ES-I3 (cell line): ENCODE data around the gene UST.

ENCODE experiments used
- H3K36me3 ChIP-seq: 2 replicates; pipeline ENCODE4 v1.6.1; 2013; ENCODE audit warnings: mild to moderate bottlenecking, low read length, control low read depth, moderate library complexity; ENCODE audit not compliant: insufficient read depth
- H3K4me1 ChIP-seq: 2 replicates; pipeline ENCODE4 v1.6.1; 2013; ENCODE audit warnings: mild to moderate bottlenecking, control low read depth, low read length; ENCODE audit not compliant: insufficient read depth
- H3K9ac ChIP-seq: 2 replicates; pipeline ENCODE4 v1.6.1; 2013; ENCODE audit warnings: low read depth, mild to moderate bottlenecking, low read length, moderate library complexity
- H3K9me3 ChIP-seq: 2 replicates; pipeline ENCODE4 v1.6.1; 2013; ENCODE audit warnings: mild to moderate bottlenecking, low read length, moderate library complexity; ENCODE audit not compliant: control insufficient read depth, insufficient read depth

Gene UST

GRCh38 chr6:149064001-149064659, 317.3 kb downstream of the UST start:
- no peaks in the 10 kb centered on the region for H3K9me3 ChIP-seq
- H3K36me3 ChIP-seq = no peaks in the 10 kb centered on the region
- H3K4me1 ChIP-seq = peaks cover 5% of the 10 kb centered on the region
- H3K9ac ChIP-seq = no peak overlapping the region

GRCh38 chr6:149064660-149065015, 317.8 kb downstream of the UST start:
- Histone ChIP-seq H3K4me1 (no peaks in the 10 kb centered on the region), H3K9me3 (no peaks in the 10 kb centered on the region)

DNA sequence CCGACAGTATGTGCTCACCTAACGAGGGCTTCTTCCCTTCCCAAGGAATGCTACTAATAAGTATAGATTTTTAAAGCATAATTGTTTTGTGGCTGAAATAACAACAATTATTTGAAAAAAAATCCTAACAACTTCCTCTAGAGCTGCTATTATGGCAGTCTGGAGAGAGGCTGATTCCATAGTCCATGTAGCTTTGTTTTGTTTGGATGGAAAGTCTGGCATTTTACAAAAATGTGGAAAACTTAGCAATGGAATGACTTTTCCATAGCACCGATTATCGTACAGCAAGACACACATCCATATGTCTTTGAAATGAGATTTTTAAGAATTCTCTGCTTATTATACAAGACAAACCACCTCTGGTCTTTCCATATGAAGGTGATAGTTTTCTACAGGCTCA, 318.3 kb downstream of the UST start:
- Histone ChIP-seq H3K9ac (no peak overlapping the region), H3K9me3 (no peaks in the 10 kb centered on the region)

More at GRCh38 chr6:149064660-149065015, 317.8 kb downstream of the UST start:
- Histone ChIP-seq H3K9ac (no peak overlapping the region), H3K36me3 (no peaks in the 10 kb centered on the region)

GRCh38 chr6:149065658-149066556, 319.1 kb downstream of the UST start:
- H3K9me3 ChIP-seq = no peaks in the 10 kb centered on the region
- H3K9ac ChIP-seq = no peak overlapping the region
- no peaks in the 10 kb centered on the region for H3K36me3 ChIP-seq
- H3K4me1 ChIP-seq = no peaks in the 10 kb centered on the region

More for the DNA sequence above, 318.3 kb downstream of the UST start:
- Histone ChIP-seq H3K36me3 (no peaks in the 10 kb centered on the region), H3K4me1 (no peaks in the 10 kb centered on the region)

DNA sequence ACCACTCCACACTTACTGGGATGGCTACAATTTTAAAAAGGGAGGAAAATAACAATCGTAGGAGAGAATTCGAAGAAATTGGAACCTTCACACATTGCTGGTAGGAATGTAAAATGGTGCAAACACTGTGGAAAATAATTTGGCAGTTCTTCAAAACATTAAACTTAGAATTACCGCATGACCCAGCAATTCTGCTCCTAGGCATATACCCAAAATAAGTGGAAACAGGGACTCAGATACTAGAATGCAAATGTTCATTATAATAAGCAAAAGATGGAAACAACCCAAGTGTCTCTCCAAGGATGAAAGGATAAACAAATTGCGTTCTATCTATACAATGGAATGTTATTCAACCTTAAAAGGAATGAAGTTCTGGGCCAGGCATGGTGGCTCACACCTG, 325.2 kb downstream of the UST start:
- H3K36me3 ChIP-seq = no peaks in the 10 kb centered on the region; the same call in 1 of the 2 replicates
- H3K4me1 ChIP-seq = no peaks in the 10 kb centered on the region
- H3K9ac ChIP-seq = no peak overlapping the region
- no peaks in the 10 kb centered on the region for H3K9me3 ChIP-seq

- no peaks in the 10 kb centered on the region for H3K9me3 ChIP-seq
- H3K9ac ChIP-seq = no peak overlapping the region
- no peaks in the 10 kb centered on the region; the same call in 1 of the 2 replicates for H3K36me3 ChIP-seq
- H3K4me1 ChIP-seq = 0 out of 2 replicates have a peak, but pooled peaks cover 2% of the 10 kb centered on the region
Observed at GRCh38 chr6:149074832-149075258, 328.0 kb downstream of the UST start.

DNA sequence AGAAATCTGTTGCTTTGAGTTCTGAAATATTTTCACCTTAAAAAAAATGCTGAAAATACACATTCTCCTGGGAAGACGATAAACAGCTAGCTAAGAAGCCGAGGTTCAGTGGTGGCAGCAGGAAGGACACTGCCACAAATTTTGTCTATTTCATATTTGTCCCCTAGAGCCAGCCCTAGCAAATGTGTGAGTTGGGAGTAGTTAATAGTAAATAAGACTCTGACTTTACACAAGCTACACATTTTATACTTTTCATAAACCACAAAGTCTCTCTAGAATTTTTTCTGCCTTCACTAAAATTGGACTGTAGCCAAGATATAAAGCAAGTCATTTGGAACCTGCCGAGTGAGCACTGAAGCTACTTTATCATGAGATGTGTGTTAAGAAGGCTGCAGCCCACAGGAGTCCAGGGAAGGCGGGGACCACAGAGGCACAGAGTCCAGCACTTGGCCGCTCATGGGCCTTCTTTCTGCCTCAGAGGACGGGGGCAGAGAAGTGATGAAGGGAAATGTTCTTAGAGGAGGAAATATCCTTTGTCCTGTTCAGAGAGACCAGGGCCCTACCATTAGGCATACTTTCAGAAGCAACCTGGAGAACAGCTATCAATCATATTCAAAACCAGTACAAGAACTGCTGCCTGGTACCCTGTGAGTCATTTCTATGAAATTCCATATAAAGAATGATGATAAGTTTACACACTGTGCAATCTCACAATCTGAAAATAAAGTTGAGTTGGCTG, 329.0 kb downstream of the UST start:
- H3K36me3 ChIP-seq = no peaks in the 10 kb centered on the region; the same call in 1 of the 2 replicates

GRCh38 chr6:149076355-149076734, 329.5 kb downstream of the UST start:
- Histone ChIP-seq H3K36me3 (no peaks in the 10 kb centered on the region; the same call in 1 of the 2 replicates), H3K9ac (no peak overlapping the region), H3K9me3 (no peaks in the 10 kb centered on the region), H3K4me1 (0 out of 2 replicates have a peak, but pooled peaks cover 5% of the 10 kb centered on the region)

More for the DNA sequence above, 329.0 kb downstream of the UST start:
- Histone ChIP-seq H3K4me1 (0 out of 2 replicates have a peak, but pooled peaks cover 5% of the 10 kb centered on the region), H3K9me3 (no peaks in the 10 kb centered on the region), H3K9ac (no peak overlapping the region)

- Histone ChIP-seq H3K9me3 (no peaks in the 10 kb centered on the region), H3K36me3 (no peaks in the 10 kb centered on the region; the same call in 1 of the 2 replicates), H3K4me1 (0 out of 2 replicates have a peak, but pooled peaks cover 5% of the 10 kb centered on the region)
Observed at GRCh38 chr6:149077208-149077607, 330.4 kb downstream of the UST start.

DNA sequence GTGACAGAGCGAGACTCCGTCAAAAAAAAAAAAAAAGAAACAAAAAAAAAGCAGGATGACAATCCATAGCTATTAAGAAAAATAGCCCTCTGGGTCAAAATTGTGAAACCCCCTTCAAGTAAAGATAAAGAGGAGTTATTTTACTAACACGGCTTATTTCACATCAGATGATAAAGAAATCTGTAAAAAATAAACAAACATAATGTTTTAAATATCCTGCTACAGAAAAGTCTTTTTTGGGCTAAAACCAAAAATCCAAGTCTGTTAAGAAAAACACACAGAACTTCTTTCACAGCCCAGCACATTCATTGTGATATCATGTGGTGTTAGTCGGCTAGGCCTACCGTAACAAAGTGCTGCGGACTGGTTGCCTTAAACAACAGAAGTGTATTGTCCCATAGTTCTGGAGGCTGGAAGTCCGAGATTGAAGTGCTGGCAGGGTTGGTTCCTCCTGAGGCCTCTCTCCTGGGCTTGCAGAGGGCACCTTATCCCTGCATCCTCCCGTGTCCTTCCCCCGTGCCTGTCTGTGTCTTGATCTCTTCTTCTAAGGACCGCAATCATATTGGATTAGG, 331.5 kb downstream of the UST start:
- Histone ChIP-seq H3K9me3 (no peaks in the 10 kb centered on the region), H3K9ac (no peak overlapping the region), H3K4me1 (0 out of 2 replicates have a peak, but pooled peaks cover 5% of the 10 kb centered on the region), H3K36me3 (no peaks in the 10 kb centered on the region; the same call in 1 of the 2 replicates)

More at GRCh38 chr6:149077208-149077607, 330.4 kb downstream of the UST start:
- no peak overlapping the region for H3K9ac ChIP-seq

- Histone ChIP-seq H3K4me1 (0 out of 2 replicates have a peak, but pooled peaks cover 5% of the 10 kb centered on the region), H3K36me3 (no peaks in the 10 kb centered on the region; the same call in 1 of the 2 replicates), H3K9ac (no peak overlapping the region), H3K9me3 (no peaks in the 10 kb centered on the region)
Observed at GRCh38 chr6:149079456-149079855, 332.6 kb downstream of the UST start.

GRCh38 chr6:149079911-149080491, 333.2 kb downstream of the UST start:
- Histone ChIP-seq H3K9me3 (no peaks in the 10 kb centered on the region), H3K4me1 (0 out of 2 replicates have a peak, but pooled peaks cover 5% of the 10 kb centered on the region)

GRCh38 chr6:149080511-149080910, 333.7 kb downstream of the UST start:
- H3K9me3 ChIP-seq = no peaks in the 10 kb centered on the region
- H3K9ac ChIP-seq = no peak overlapping the region
- 0 out of 2 replicates have a peak, but pooled peaks cover 5% of the 10 kb centered on the region for H3K4me1 ChIP-seq
- H3K36me3 ChIP-seq = no peaks in the 10 kb centered on the region; the same call in 1 of the 2 replicates

More at GRCh38 chr6:149079911-149080491, 333.2 kb downstream of the UST start:
- no peak overlapping the region for H3K9ac ChIP-seq
- H3K36me3 ChIP-seq = no peaks in the 10 kb centered on the region; the same call in 1 of the 2 replicates
